GM19328 (cell line): ENCODE data around the gene LSAMP.
"Not testable (repeated sequence)": the region's sequence is repeated elsewhere in the genome, so short reads cannot be mapped to it uniquely, and the experiment has no call there.

Experiments used
- ATAC-seq: cut with Tn5 transposase; IDR thresholded peaks from one replicate; pipeline ENCODE4 v1.9.1; 2021; ENCODE audit warnings: mild to moderate bottlenecking, moderate library complexity; ENCODE audit not compliant: unreplicated experiment

LSAMP gene

DNA sequence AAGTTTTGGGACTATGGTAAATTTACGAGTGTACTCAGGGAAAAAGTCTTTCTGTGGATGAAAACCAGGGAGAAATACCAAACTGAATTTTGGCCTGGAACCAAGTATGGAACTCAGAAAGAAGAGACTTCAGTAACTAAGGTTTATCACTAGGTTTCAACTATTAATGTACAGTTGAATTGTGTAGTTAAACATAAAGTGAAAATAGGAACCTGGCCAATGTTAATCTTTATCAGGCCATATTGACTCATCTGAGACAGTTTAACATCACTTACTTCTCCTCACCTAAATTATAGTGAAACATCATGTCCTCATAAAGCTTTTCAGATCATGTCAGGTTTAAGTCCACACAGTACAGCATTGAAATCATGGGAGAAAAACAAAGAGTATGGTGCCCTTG, 197.7 kb downstream of the LSAMP start:
- no peak for ATAC-seq

DNA sequence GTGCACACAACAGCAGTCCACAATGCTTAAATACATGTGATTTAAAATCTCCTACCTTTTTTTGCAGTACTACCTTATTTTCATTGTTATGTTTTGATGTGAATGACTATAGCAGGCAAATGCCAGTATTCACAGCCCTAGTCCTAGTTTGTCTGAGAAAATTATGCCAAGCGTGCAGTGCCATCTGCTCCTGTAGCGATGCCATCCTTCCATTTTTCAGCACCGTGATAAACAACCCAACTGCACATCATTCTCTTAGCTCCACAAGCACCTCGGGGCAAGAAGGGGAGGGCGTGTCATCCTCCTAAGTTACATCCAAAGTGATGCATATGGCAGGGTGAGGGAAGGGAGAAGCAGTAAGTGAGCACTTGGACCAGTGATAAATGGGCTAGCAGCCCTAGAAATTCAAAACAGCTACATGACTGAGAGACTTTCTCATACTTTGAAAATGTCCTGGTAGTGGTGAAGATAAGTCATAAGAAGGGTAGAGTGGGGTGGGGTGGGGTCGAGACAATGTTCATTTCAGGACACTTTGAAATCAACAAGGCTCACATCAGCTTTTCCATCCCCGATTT, 198.8 kb downstream of the LSAMP start:
- no peak for ATAC-seq

DNA sequence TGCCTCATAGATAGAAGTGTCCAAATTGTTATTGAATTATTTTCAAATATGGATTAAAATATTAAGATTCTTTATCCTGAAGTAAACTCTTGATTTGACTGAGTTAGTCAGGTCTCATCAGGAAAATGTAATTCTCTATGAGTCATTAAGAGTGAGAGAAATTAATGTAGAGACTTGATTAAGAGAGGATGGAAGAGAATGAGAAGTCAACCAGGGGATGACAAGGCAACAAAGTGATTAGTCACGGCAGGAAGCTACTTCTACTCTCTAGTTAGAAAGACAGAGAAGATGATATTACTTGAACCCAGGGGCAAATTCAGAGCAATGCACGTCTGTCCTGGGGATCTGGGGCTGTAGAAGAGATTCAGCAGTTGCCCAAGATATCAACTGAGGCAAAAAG, 202.5 kb downstream of the LSAMP start:
- ATAC-seq = no peak

DNA sequence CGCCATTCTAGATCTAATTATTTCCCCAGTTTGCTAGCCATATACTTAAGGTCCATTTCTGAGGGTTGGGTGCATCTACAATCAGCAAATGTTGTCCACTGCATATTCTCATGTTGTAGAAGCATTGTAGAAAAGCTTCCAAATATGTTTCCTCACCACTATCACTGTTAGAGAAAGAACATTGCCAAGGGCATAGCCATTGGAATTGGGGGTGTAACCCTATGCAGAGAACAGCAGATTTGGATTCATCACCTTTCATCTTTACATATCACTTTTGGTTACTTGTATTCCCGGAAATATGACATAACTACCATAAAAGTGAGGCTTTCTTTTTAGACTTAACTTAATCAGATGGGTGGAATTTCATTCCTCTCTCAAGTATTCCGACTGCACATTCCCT, 203.6 kb downstream of the LSAMP start:
- ATAC-seq = no peak

- no peak for ATAC-seq
These were observed 205.0 kb downstream of the LSAMP start for GRCh38 chr3:116240261-116240660.

DNA sequence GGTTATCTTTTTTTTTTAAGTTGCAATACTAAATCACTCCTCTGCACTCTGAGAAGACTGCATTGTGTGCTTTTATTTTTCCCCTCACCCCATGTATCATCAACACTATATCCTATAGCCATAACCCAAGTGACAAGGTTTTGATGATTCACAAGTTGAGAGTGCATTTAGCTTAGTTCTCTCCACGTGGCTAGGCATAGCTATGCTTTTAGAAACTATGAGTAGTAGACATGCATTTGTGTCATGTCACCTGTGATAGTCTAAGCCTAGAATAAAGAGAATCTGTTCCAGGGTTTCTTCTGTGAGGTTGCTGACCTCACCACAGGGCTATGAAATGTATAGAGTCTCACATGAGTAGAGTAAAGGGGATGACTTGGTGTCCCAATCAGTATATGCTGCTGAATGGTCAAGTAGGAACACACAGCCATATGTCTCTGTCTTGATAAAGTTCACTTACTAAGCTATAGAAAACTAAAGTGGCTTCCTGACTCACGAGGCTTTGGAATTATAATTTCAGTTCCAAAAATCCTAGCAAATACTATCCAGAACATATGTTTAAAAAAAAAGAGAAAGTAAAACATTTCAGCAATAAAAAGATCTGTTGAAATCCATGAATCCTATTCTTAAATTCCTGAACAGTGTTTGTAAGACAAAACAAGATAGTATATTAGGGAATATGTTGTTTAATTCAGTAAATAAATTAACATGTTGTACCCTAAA, 206.3 kb downstream of the LSAMP start:
- ATAC-seq = no peak

- no peak for ATAC-seq
These were observed 211.5 kb downstream of the LSAMP start for GRCh38 chr3:116233711-116234357.

DNA sequence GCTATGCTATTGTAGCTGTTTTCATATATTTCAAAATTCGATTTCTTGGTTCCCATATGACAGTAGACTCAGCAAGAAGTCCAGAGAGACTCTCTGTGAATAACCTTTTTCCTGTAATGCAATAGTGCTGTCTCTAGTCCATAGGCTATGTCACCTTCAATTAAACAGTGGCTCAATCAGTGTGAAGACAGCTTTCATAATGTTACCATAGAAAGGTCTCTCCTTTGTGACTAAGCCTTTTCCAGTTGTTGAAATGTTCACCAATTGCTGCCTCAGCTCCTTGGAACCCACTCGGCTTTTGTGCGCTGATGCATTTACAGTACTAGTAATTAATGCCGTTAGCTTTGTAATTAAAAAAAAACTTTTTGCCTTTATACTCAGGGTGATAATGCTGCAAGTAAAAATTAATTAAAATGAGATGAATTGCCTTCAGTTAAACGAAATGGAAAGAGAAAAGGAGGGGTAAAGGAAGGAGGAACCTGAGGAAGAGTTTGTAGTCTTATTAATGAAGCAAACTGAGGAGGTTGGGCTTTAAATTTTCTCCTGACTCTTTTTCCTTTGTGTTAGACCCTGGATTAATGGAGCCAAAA, 214.8 kb downstream of the LSAMP start:
- ATAC-seq = no peak

DNA sequence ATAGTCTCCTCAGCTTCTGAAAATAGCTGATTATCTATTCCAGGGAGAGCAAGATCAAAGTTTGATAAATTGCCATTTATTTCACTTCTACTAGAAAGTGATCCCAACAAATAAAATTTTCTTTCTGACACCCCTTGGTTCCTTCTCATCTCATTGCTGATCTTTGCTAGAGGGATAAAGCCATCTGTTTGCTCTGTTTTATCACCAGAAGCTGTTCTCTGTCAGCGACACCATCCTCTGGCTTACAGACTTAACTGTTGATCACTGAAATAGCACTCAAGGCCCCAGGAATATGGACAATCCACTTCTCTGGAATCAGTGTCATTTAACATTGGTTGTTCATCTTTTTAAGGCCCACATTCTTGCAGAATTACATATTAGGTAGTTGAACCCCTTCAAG, 219.0 kb downstream of the LSAMP start:
- no peak for ATAC-seq

DNA sequence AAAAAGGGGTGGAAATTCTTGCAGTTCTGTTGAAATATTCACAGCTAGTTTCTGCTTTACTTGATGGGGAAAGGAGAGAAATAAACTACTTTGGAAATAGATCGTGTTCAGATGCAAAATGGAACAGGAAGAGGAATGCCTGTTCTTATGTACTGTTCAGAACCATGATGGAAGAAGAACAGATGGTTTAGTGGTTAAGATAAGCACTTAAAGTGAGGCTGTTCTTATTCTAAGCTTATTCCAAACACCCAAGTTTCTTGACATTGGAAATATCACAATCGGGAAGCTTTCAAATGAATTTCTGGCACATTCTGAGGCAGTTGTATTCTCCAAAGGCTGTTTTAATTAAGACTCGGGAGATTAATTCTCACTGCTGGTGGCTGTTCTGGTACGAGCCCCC, 228.5 kb downstream of the LSAMP start:
- ATAC-seq = no peak

GRCh38 chr3:116211901-116212300, 233.4 kb downstream of the LSAMP start:
- no peak for ATAC-seq

DNA sequence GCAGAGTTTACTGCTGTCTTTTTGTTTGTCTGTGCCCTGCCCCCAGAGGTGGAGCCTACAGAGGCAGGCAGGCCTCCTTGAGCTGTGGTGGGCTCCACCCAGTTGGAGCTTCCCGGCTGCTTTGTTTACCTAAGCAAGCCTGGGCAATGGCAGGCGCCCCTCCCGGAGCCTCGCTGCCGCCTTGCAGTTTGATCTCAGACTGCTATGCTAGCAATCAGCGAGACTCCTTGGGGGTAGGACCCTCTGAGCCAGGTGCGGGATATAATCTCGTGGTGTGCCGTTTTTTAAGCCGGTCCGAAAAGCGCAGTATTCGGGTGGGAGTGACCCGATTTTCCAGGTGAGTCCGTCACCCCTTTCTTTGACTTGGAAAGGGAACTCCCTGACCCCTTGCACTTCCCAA, 236.5 kb downstream of the LSAMP start:
- ATAC-seq = not testable (repeated sequence)

DNA sequence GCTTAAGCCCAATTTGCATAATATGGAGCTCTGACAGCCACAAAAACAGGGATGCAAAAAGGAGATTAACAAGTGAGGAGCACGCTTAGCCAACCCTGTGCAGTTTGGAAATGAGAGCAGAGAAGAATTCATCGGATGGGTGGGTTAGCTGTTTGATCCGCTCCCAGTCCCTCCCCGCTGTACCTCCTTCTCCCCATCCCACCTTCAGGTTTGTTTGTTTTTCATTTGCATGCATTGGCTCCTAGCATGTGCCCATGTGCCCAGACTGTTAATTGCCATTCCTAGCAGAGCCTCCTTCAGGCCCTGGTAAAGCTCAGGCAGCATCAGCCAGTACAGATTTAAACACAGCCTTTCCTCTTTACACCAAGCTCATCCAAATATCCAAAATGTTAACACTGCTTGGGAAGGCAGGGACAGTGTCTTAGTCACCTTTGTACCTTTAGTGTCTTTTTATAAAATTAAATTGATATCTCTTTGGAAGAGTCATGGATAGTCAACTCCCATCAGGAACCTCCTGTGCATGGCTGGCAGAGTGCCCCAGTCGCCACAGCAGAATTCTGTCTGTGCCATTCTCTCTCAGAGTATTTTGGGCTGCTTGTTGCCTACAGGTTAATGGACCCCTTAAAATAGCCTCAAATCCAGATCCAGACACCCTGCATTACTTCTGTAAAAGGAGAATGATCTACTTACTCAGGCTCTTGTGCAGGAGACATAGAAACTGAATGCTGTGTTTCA, 244.2 kb downstream of the LSAMP start:
- ATAC-seq = no peak

- no peak for ATAC-seq
These were observed 246.2 kb downstream of the LSAMP start for GRCh38 chr3:116199063-116199462.

DNA sequence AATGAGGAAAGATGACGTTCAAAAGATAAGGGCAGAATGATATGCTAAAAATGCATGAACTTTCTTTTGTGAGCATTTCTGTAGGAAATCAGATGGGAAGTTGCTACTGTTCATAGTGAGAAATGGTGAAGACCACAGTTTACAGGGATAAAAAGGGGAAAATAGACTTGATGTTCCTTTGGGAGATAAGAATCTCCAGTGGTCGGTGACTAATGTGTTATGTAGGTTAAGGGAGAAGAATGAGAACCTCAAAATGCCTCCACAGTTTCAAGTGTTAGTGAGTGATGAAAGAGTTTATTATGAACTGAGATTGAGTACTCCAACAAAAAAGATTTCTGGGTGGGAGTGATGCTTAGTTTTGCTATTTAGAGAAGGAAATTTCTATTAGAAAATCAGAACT, 247.2 kb downstream of the LSAMP start:
- no peak for ATAC-seq

- no peak for ATAC-seq
These were observed 252.8 kb downstream of the LSAMP start for GRCh38 chr3:116192464-116192863.

DNA sequence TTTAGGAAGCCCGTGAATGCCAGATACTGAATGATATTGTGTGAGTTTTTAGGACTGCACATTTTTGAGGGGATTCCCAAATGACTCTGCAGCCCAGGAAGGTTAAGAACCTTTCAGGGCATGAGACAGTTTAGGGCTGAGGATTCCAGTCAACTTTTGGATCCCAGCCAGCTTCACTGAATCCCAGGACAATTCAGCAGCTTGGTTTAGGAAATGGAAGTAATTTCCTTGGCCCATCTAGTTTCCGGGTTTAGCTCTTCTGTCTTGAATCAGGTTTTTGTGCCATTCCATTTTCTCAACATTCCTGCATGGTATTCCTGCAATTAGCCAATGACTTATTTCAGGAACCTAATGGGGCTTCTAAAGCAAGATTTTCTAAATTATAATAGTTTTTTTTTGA, 253.9 kb downstream of the LSAMP start:
- ATAC-seq = no peak

DNA sequence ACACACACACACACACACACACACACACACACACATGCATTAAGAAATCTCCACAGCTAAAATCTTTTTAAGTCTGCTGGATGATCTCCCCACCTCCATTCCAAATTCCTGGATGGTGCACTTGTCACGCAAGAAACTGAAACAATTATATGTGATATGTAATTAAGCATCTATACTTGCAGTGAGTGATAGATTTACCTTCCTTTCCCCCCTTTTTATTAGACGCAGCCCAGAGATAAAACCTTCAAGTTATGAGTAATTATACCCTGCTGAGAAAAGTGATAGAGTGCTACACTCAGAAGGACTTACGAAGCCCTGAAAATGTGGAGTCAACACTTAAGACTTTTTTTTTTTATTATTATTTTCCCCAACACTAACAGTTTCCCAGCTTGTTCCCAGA, 255.2 kb downstream of the LSAMP start:
- no peak for ATAC-seq

- ATAC-seq = no peak
These were observed 257.0 kb downstream of the LSAMP start for GRCh38 chr3:116188231-116188785.

GRCh38 chr3:116186049-116186448, 259.2 kb downstream of the LSAMP start:
- ATAC-seq = no peak

- ATAC-seq = no peak
These were observed 264.1 kb downstream of the LSAMP start for GRCh38 chr3:116181159-116181558.
